HAP-1 (cell line): ENCODE data around the gene TEX9.
"Not testable (repeated sequence)": the region's sequence is repeated elsewhere in the genome, so short reads cannot be mapped to it uniquely, and the experiment has no call there.

Source experiments
- DNase-seq, 2 experiments: peaks; one replicate each; pipeline ENCODE4 v3.0.0-alpha.2; 2016 to 2020; ENCODE audit warnings: low spot score in 2 of 2
- H3K27me3 ChIP-seq: fragments of 250-450 bp; sonication (Bioruptor Pico); 2 replicates; pipeline ENCODE4 v1.5.1; 2020; ENCODE audit warnings: low read depth, mild to moderate bottlenecking, moderate library complexity
- H3K36me3 ChIP-seq: fragments of 250-450 bp; sonication (Bioruptor Pico); replicated peaks from 2 replicates; pipeline ENCODE4 v1.5.1; 2020; ENCODE audit warnings: mild to moderate bottlenecking
- H3K4me1 ChIP-seq: fragments of 250-450 bp; sonication (Bioruptor Pico); 2 replicates; pipeline ENCODE4 v1.5.1; 2020; ENCODE audit warnings: mild to moderate bottlenecking
- H3K4me3 ChIP-seq: fragments of 250-450 bp; sonication (Bioruptor Pico); 2 replicates; pipeline ENCODE4 v1.5.1; 2020; ENCODE audit warnings: mild to moderate bottlenecking, moderate library complexity
- H3K9me3 ChIP-seq: fragments of 250-450 bp; sonication (Bioruptor Pico); 2 replicates; pipeline ENCODE4 v1.5.1; 2020; ENCODE audit warnings: mild to moderate bottlenecking, moderate library complexity
- in situ Hi-C: fragments of 300-500 bp; cut with MboI; formaldehyde crosslinking; loops from 3 replicates; pipeline ENCODE4 v1.14.3; 2020; ENCODE audit warnings: low sequenced_read_pairs, inconsistent platforms, mixed read lengths

The TEX9 gene

GRCh38 chr15:56365075-56365711 is at the start of gene TEX9:
TSS of gene TEX9 (plus strand) at chr15:56365426. CDS start at chr15:56365451, 25 bp downstream.
- in situ Hi-C loops = no loop called here
- Histone ChIP-seq H3K27me3 (no peaks in the 10 kb centered on the region), H3K9me3 (0 out of 2 replicates have a peak, but pooled peaks cover 2% of the 10 kb centered on the region), H3K36me3 (no peaks in the 10 kb centered on the region), H3K4me1 (peaks cover 13% of the 10 kb centered on the region), H3K4me3 (peak within 1 kb of the TSS; percentile 63)
- peak; percentile 81 to 92 for DNase-seq

- H3K4me1 ChIP-seq, H3K4me3 ChIP-seq, H3K27me3 ChIP-seq, H3K9me3 ChIP-seq, in situ Hi-C loops, DNase-seq, H3K36me3 ChIP-seq: not testable (repeated sequence)
These were observed 48.7 kb upstream of the TEX9 start for GRCh38 chr15:56316561-56316960.

GRCh38 chr15:56320316-56320715 is 44.9 kb upstream of the TEX9 start:
- Histone ChIP-seq H3K4me1 (no peaks in the 10 kb centered on the region), H3K9me3 (no peaks in the 10 kb centered on the region), H3K4me3 (no peak overlapping the region), H3K36me3 (no peaks in the 10 kb centered on the region), H3K27me3 (0 out of 2 replicates have a peak, but pooled peaks cover 3% of the 10 kb centered on the region)
- in situ Hi-C loops = no loop called here
- DNase-seq = no peak

GRCh38 chr15:56320861-56321260 is 44.4 kb upstream of the TEX9 start:
- in situ Hi-C loops = no loop called here
- Histone ChIP-seq H3K4me1 (no peaks in the 10 kb centered on the region), H3K36me3 (no peaks in the 10 kb centered on the region), H3K9me3 (no peaks in the 10 kb centered on the region), H3K27me3 (0 out of 2 replicates have a peak, but pooled peaks cover 3% of the 10 kb centered on the region), H3K4me3 (no peak overlapping the region)
- DNase-seq = no peak

DNA sequence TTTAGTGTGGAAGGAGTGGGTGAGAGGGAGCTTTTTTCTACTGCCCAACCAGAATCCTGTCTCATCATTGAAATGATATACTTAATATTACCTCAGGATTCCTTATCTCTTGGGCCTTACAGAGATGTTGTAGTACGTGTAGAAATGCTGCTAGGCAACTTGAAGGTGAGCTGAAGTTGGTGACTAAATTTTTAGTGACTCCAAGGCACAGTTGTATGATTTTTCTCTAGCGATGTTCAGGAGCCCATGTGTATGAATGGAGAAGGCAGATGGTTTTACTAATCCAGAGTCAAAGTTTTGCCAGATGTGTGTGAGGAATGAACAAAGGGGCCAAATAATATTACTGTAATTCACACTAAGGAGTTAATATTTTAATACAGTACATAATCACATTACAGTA is 42.8 kb upstream of the TEX9 start:
- no peak for DNase-seq
- no peaks in the 10 kb centered on the region for H3K9me3 ChIP-seq
- in situ Hi-C loops = no loop called here
- H3K36me3 ChIP-seq = no peaks in the 10 kb centered on the region
- H3K4me1 ChIP-seq = no peaks in the 10 kb centered on the region
- H3K4me3 ChIP-seq = no peak overlapping the region
- H3K27me3 ChIP-seq = 0 out of 2 replicates have a peak, but pooled peaks cover 3% of the 10 kb centered on the region

- H3K36me3 ChIP-seq = no peaks in the 10 kb centered on the region
- H3K4me3 ChIP-seq = no peak overlapping the region
- in situ Hi-C loops = no loop called here
- 0 out of 2 replicates have a peak, but pooled peaks cover 3% of the 10 kb centered on the region for H3K27me3 ChIP-seq
- no peak for DNase-seq
- no peaks in the 10 kb centered on the region for H3K9me3 ChIP-seq
- H3K4me1 ChIP-seq = no peaks in the 10 kb centered on the region
These were observed 41.8 kb upstream of the TEX9 start for GRCh38 chr15:56323435-56323834.

- in situ Hi-C loops = no loop called here
These were observed 40.0 kb upstream of the TEX9 start for GRCh38 chr15:56325186-56325585.

GRCh38 chr15:56327721-56328502 is 37.3 kb upstream of the TEX9 start:
- Histone ChIP-seq H3K4me1 (no peaks in the 10 kb centered on the region), H3K36me3 (no peaks in the 10 kb centered on the region), H3K4me3 (no peak overlapping the region), H3K27me3 (0 out of 2 replicates have a peak, but pooled peaks cover 3% of the 10 kb centered on the region), H3K9me3 (no peaks in the 10 kb centered on the region)
- in situ Hi-C loops = no loop called here
- DNase-seq = no peak

More at GRCh38 chr15:56325186-56325585, 40.0 kb upstream of the TEX9 start:
- 0 out of 2 replicates have a peak, but pooled peaks cover 3% of the 10 kb centered on the region for H3K27me3 ChIP-seq
- no peak overlapping the region for H3K4me3 ChIP-seq
- no peaks in the 10 kb centered on the region for H3K4me1 ChIP-seq
- H3K36me3 ChIP-seq = no peaks in the 10 kb centered on the region
- H3K9me3 ChIP-seq = no peaks in the 10 kb centered on the region
- DNase-seq = no peak

DNA sequence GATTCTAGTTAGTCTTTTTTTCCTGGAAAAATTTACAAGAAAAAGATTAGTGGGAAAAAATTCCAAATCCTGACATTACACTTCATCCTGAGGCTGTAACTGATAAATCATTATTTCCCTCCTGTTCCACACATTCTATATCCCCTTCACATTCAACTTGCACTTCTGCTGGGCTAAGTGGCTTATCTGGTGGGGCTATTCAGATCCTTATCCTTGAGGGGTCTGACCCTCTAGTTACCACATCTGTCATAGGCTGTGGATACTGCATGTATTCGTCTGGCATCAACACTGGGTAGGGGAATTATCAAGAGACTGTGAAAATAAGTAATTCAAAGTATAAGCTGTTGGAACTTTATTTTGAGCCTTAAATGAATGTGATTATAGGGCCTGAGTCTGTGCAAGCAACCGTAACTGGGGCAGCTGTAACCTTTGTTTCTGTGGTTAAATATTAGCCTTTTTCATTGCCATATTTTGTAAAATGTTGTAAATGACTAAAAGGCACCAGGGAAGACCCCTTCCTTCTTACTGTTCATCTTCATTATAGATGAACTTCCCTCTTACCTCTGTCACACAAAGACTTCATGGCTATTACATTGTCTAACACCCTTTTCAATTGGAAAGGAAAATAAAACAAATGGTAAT is 28.0 kb upstream of the TEX9 start:
- Histone ChIP-seq H3K36me3 (no peaks in the 10 kb centered on the region), H3K27me3 (no peaks in the 10 kb centered on the region), H3K4me1 (no peaks in the 10 kb centered on the region), H3K4me3 (no peak overlapping the region), H3K9me3 (no peaks in the 10 kb centered on the region)
- no peak for DNase-seq
- in situ Hi-C loops = no loop called here

DNA sequence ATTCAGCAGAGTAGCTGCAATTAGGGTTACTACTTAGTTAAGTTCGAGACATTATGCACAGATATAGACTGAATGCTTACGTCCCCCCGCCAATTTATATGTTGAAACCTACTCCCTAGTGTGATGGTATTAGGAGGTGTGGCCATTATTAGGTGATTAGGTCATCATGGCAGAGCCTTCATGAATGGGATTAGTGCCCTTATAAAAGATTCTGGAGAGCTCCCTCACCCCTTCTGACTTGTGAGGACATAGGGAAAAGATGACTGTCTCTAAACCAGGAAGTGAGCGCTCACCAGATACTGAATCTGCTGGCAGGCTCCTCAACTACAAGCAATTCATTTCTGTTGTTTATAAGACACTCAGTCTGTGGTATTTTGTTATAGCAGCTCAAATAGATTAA is 25.6 kb upstream of the TEX9 start:
- no peak for DNase-seq
- no peaks in the 10 kb centered on the region for H3K9me3 ChIP-seq
- in situ Hi-C loops = no loop called here
- H3K4me3 ChIP-seq = no peak overlapping the region
- no peaks in the 10 kb centered on the region for H3K36me3 ChIP-seq
- no peaks in the 10 kb centered on the region for H3K4me1 ChIP-seq
- H3K27me3 ChIP-seq = no peaks in the 10 kb centered on the region

GRCh38 chr15:56341201-56341600 is 24.0 kb upstream of the TEX9 start:
- no peaks in the 10 kb centered on the region for H3K9me3 ChIP-seq
- H3K36me3 ChIP-seq = no peaks in the 10 kb centered on the region
- no peaks in the 10 kb centered on the region for H3K27me3 ChIP-seq
- H3K4me3 ChIP-seq = no peak overlapping the region
- no peaks in the 10 kb centered on the region for H3K4me1 ChIP-seq
- DNase-seq = no peak
- in situ Hi-C loops = no loop called here

GRCh38 chr15:56342653-56343052 is 22.6 kb upstream of the TEX9 start:
- Histone ChIP-seq H3K4me3 (no peak overlapping the region), H3K9me3 (no peaks in the 10 kb centered on the region), H3K4me1 (no peaks in the 10 kb centered on the region), H3K36me3 (no peaks in the 10 kb centered on the region), H3K27me3 (no peaks in the 10 kb centered on the region)
- in situ Hi-C loops = no loop called here
- DNase-seq = no peak

DNA sequence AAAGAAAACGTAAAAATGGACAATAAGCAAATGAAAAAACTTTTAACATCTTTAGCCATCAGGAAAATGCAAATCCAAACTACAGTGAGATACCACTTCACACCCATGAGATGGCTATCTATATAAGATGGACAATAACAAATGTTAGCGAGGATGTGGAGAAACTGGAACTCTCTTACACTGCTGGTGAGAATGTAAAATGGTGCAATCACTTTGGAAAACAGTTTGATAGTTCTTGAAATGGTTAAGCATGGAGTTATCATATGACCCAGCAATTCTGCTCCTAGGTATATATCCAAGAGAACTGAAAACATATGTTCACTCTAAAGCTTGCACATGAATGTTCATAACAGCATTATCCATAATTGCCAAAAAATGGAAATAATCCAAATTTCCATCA is 21.3 kb upstream of the TEX9 start:
- Histone ChIP-seq H3K27me3 (no peaks in the 10 kb centered on the region), H3K36me3 (no peaks in the 10 kb centered on the region), H3K4me3 (no peak overlapping the region), H3K9me3 (no peaks in the 10 kb centered on the region), H3K4me1 (no peaks in the 10 kb centered on the region)
- DNase-seq = no peak
- in situ Hi-C loops = no loop called here

- no peaks in the 10 kb centered on the region for H3K4me1 ChIP-seq
- H3K27me3 ChIP-seq = no peaks in the 10 kb centered on the region
- in situ Hi-C loops = no loop called here
- no peak overlapping the region for H3K4me3 ChIP-seq
- H3K9me3 ChIP-seq = no peaks in the 10 kb centered on the region
- no peaks in the 10 kb centered on the region for H3K36me3 ChIP-seq
- DNase-seq = no peak
These were observed 20.9 kb upstream of the TEX9 start for GRCh38 chr15:56344336-56344735.
